Right lobe of liver (tissue), 4 donors: ENCODE measurements around the gene STXBP4.

Experiments used
- CTCF ChIP-seq, 4 donors: fragments of 200-600 bp in 3 of 4; fragments of 450-650 bp in 1 of 4; IDR thresholded peaks; one replicate each; pipeline versions ENCODE4 v1.5.1 to v1.8.0; 2016 to 2022; ENCODE audit warnings: antibody characterized with exemption in 4 of 4, mild to moderate bottlenecking in 2 of 4
- POLR2A ChIP-seq: fragments of 450-650 bp; IDR thresholded peaks from one replicate; pipeline ENCODE4 v1.6.1; 2017; ENCODE audit warnings: antibody characterized with exemption, mild to moderate bottlenecking
- donor health status: DM: no; HTN: no; CAD: no.
- donor health status: DM: no; HTN: no; CAD: no.
- donor health status: DM: no; HTN: yes; CAD: no.

DNA sequence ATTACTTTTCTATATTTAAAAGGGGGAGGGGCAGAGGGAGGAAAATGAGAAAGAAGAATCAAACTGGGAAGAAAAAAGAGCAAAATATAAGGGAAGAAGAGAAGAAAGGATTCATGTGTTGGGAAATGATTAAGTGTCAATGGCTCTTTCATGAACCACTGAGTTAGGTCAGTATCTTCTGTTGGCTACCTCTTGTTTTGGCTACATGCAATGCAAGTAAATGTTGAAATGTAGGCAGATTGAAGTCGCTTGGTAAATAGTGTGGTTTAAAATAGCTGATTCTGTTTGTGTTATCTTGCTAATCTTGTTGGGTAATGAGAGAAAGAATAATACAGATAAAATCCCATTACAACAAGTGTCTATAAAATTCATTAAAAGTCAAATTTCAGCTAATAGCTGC is 27.3 kb upstream of the STXBP4 start:
- TF ChIP-seq CTCF (IDR thresholded peaks at IDR 0.05), result no peak
- TF ChIP-seq POLR2A, result no peak
